GM12878 (cell line): ENCODE data around the gene PGM2L1.

Experiments used
- EP300 ChIP-seq, 2 experiments: fragments of 150-350 bp in 1 of 2; IDR thresholded peaks; 2 replicates each; pipeline ENCODE4 v1.6.1; 2011 to 2012; ENCODE audit warnings: low read depth in 2 of 2, low read length in 2 of 2, borderline replicate concordance in 1 of 2, improper control_type of control experiment in 1 of 2, inconsistent platforms in 1 of 2; ENCODE audit not compliant: control insufficient read depth in 1 of 2
- NR2F1 ChIP-seq: fragments of 450-650 bp; conservative IDR thresholded peaks from 2 replicates; pipeline ENCODE4 v1.6.1; 2017; ENCODE audit warnings: mild to moderate bottlenecking
- POLR2AphosphoS5 ChIP-seq: IDR thresholded peaks from 2 replicates; pipeline ENCODE4 v1.6.1; 2011; ENCODE audit warnings: mild to moderate bottlenecking, low read length, inconsistent platforms
- TF ChIP-seq, protein P1 (sequence below), 3 experiments: IDR thresholded peaks in 2 of 3; conservative IDR thresholded peaks in 1 of 3; 2 replicates each; pipeline ENCODE4 v1.5.1; 2011; ENCODE audit warnings: low read depth in 3 of 3, low read length in 3 of 3, mild to moderate bottlenecking in 3 of 3, control low read depth in 2 of 3, moderate library complexity in 2 of 3, inconsistent platforms in 1 of 3, mixed read lengths in 1 of 3; ENCODE audit not compliant: control insufficient read depth in 2 of 3, insufficient read depth in 1 of 3; ENCODE audit errors: extremely low read depth in 1 of 3
- TF ChIP-seq, protein P2 (sequence below): fragments of 150-350 bp; IDR thresholded peaks from 2 replicates; pipeline ENCODE4 v1.6.1; 2016; ENCODE audit warnings: low read depth, low read length

DNA sequence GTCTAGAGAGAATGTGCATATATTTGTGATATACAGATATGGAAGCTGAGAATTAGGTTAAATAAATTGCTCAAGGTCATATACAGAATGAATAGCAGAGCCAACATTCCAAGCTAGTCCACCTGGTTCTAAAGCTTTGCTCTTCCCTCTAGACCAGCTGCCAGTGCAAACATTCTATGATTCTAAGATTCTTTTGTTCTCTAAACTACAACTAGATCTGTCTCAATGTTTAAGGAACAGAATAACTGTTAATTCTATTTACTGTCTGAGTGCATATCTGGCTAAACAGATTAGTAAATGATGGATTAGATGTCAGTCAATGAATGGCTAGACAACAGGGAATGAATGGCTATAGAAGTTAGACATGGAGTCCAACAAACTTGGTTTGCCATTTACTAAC lies 49.5 kb upstream of the PGM2L1 start:
- TF ChIP-seq, protein P1, sequence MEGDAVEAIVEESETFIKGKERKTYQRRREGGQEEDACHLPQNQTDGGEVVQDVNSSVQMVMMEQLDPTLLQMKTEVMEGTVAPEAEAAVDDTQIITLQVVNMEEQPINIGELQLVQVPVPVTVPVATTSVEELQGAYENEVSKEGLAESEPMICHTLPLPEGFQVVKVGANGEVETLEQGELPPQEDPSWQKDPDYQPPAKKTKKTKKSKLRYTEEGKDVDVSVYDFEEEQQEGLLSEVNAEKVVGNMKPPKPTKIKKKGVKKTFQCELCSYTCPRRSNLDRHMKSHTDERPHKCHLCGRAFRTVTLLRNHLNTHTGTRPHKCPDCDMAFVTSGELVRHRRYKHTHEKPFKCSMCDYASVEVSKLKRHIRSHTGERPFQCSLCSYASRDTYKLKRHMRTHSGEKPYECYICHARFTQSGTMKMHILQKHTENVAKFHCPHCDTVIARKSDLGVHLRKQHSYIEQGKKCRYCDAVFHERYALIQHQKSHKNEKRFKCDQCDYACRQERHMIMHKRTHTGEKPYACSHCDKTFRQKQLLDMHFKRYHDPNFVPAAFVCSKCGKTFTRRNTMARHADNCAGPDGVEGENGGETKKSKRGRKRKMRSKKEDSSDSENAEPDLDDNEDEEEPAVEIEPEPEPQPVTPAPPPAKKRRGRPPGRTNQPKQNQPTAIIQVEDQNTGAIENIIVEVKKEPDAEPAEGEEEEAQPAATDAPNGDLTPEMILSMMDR (IDR thresholded peaks at IDR 0.05 in 2 of 3, conservative IDR thresholded peaks at IDR 0.05 in 1 of 3; ENCODE audit: control insufficient read depth in 2 of 3, extremely low read depth in 1 of 3, insufficient read depth in 1 of 3, low read depth in 3 of 3, low read length in 3 of 3): no peak
- TF ChIP-seq POLR2AphosphoS5: no peak
- TF ChIP-seq NR2F1: no peak
- TF ChIP-seq, protein P2, sequence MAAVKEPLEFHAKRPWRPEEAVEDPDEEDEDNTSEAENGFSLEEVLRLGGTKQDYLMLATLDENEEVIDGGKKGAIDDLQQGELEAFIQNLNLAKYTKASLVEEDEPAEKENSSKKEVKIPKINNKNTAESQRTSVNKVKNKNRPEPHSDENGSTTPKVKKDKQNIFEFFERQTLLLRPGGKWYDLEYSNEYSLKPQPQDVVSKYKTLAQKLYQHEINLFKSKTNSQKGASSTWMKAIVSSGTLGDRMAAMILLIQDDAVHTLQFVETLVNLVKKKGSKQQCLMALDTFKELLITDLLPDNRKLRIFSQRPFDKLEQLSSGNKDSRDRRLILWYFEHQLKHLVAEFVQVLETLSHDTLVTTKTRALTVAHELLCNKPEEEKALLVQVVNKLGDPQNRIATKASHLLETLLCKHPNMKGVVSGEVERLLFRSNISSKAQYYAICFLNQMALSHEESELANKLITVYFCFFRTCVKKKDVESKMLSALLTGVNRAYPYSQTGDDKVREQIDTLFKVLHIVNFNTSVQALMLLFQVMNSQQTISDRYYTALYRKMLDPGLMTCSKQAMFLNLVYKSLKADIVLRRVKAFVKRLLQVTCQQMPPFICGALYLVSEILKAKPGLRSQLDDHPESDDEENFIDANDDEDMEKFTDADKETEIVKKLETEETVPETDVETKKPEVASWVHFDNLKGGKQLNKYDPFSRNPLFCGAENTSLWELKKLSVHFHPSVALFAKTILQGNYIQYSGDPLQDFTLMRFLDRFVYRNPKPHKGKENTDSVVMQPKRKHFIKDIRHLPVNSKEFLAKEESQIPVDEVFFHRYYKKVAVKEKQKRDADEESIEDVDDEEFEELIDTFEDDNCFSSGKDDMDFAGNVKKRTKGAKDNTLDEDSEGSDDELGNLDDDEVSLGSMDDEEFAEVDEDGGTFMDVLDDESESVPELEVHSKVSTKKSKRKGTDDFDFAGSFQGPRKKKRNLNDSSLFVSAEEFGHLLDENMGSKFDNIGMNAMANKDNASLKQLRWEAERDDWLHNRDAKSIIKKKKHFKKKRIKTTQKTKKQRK: no peak
- no peak for TF ChIP-seq EP300 (IDR thresholded peaks at IDR 0.05; ENCODE audit: borderline replicate concordance in 1 of 2, control insufficient read depth in 1 of 2, low read depth in 2 of 2, low read length in 2 of 2)
